Astrocyte (in vitro differentiated cells and primary cell): ENCODE results near the gene PDLIM5. TPM values are rescaled to one million over a fixed set of nuclear protein-coding genes. Genes with fewer than 3 reads are reported as not detected.

Experiments
- DNase-seq: peaks from one replicate; pipeline ENCODE4 v3.0.0-alpha.2; 2010; ENCODE audit warnings: low read depth
- FAIRE-seq: peaks from 2 replicates; lab custom pipeline; 2011; peaks lifted over from hg19 to GRCh38; lab: Jason Lieb, UNC
- H2AFZ ChIP-seq: 2 replicates; pipeline ENCODE4 v1.6.0; 2012; ENCODE audit warnings: low read depth, low read length, inconsistent platforms
- H3K27ac ChIP-seq: 2 replicates; pipeline ENCODE4 v1.5.1; 2011; ENCODE audit warnings: low read depth, low read length, inconsistent platforms
- H3K27me3 ChIP-seq: 2 replicates; pipeline ENCODE4 v1.6.0; 2011; ENCODE audit warnings: low read length, inconsistent platforms; ENCODE audit not compliant: insufficient read depth
- H3K36me3 ChIP-seq: 2 replicates; pipeline ENCODE4 v1.5.1; 2011; ENCODE audit warnings: low read length, inconsistent platforms; ENCODE audit not compliant: insufficient read depth
- H3K4me1 ChIP-seq: 2 replicates; pipeline ENCODE4 v1.5.1; 2011; ENCODE audit warnings: low read length, inconsistent platforms; ENCODE audit not compliant: insufficient read depth
- H3K4me2 ChIP-seq: 2 replicates; pipeline ENCODE4 v1.6.0; 2012; ENCODE audit warnings: low read length, inconsistent platforms
- H3K4me3 ChIP-seq: 2 replicates; pipeline ENCODE4 v1.5.1; 2011; ENCODE audit warnings: low read depth, mild to moderate bottlenecking, low read length, inconsistent platforms; ENCODE audit not compliant: insufficient read depth
- H3K79me2 ChIP-seq: 2 replicates; pipeline ENCODE4 v1.6.0; 2012; ENCODE audit warnings: mild to moderate bottlenecking, low read length, inconsistent platforms; ENCODE audit not compliant: insufficient read depth
- H3K9ac ChIP-seq: 2 replicates; pipeline ENCODE4 v1.6.0; 2012; ENCODE audit warnings: mild to moderate bottlenecking, low read length, inconsistent platforms
- H3K9me3 ChIP-seq: 2 replicates; pipeline ENCODE4 v1.5.1; 2012; ENCODE audit warnings: low read depth, mild to moderate bottlenecking, low read length, inconsistent platforms; ENCODE audit not compliant: insufficient read depth
- H4K20me1 ChIP-seq: 2 replicates; pipeline ENCODE4 v1.6.0; 2012; ENCODE audit warnings: low read length, inconsistent platforms; ENCODE audit not compliant: insufficient read depth
- H3K27ac Mint-ChIP-seq: one replicate; pipeline ENCODE4 v1.8.0; 2021; ENCODE audit warnings: mild to moderate bottlenecking, mixed read lengths; ENCODE audit not compliant: unreplicated experiment
- H3K27me3 Mint-ChIP-seq: one replicate; pipeline ENCODE4 v1.8.0; 2021; ENCODE audit warnings: low read depth, mixed read lengths; ENCODE audit not compliant: unreplicated experiment
- H3K36me3 Mint-ChIP-seq: one replicate; pipeline ENCODE4 v1.8.0; 2021; ENCODE audit warnings: low read depth, mixed read lengths; ENCODE audit not compliant: unreplicated experiment
- H3K4me1 Mint-ChIP-seq: one replicate; pipeline ENCODE4 v1.8.0; 2021; ENCODE audit warnings: low read depth, mixed read lengths; ENCODE audit not compliant: unreplicated experiment
- H3K4me3 Mint-ChIP-seq: one replicate; pipeline ENCODE4 v1.8.0; 2021; ENCODE audit warnings: mild to moderate bottlenecking, moderate library complexity, mixed read lengths; ENCODE audit not compliant: unreplicated experiment
- H3K9me3 Mint-ChIP-seq: one replicate; pipeline ENCODE4 v1.8.0; 2021; ENCODE audit warnings: mild to moderate bottlenecking, mixed read lengths; ENCODE audit not compliant: unreplicated experiment
- CTCF ChIP-seq: IDR thresholded peaks from 2 replicates; pipeline ENCODE4 v1.5.1; 2011; ENCODE audit warnings: low read depth, mild to moderate bottlenecking, inconsistent platforms, low read length, moderate library complexity; ENCODE audit not compliant: insufficient read depth
- EZH2 ChIP-seq: IDR thresholded peaks from 2 replicates; pipeline ENCODE4 v1.6.1; 2012; ENCODE audit warnings: mild to moderate bottlenecking, low read length, inconsistent platforms; ENCODE audit not compliant: insufficient read depth
- total RNA-seq: library from RNA; stranded (reverse); gene quantifications from 2 replicates; pipeline ENCODE4 v1.2.1, GENCODE V29; 2021

PDLIM5 gene
- total RNA-seq, 1 donor from 2014 or later: 181 TPM

GRCh38 chr4:94577136-94577535, 125.4 kb downstream of the PDLIM5 start:
- Mint-ChIP-seq H3K9me3 (no peaks in the 10 kb centered on the region), H3K4me1 (peaks cover 11% of the 10 kb centered on the region), H3K36me3 (peaks cover 2% of the 10 kb centered on the region), H3K4me3 (no peak overlapping the region), H3K27ac (no peak overlapping the region), H3K27me3 (no peaks in the 10 kb centered on the region)
- H3K4me2 ChIP-seq: peak overlapping the region; percentile 21
- H3K4me3 ChIP-seq: no peak overlapping the region
- H3K36me3 ChIP-seq: peaks cover 18% of the 10 kb centered on the region
- no peaks in the 10 kb centered on the region for H3K27me3 ChIP-seq
- no peaks in the 10 kb centered on the region for H3K9me3 ChIP-seq
- H3K4me1 ChIP-seq: peaks cover 36% of the 10 kb centered on the region
- TF ChIP-seq EZH2 (no peak), CTCF (no peak)
- no peak overlapping the region for H3K9ac ChIP-seq
- no peak overlapping the region for H2AFZ ChIP-seq
- DNase-seq: peak; percentile 85
- FAIRE-seq: no peak
- H3K27ac ChIP-seq: no peak overlapping the region
- peaks cover under 1% of the 10 kb centered on the region for H4K20me1 ChIP-seq
- peaks cover 41% of the 10 kb centered on the region for H3K79me2 ChIP-seq

- H3K9me3 ChIP-seq: no peaks in the 10 kb centered on the region
- H3K4me1 ChIP-seq: peaks cover 36% of the 10 kb centered on the region
- H3K27ac ChIP-seq: peak overlapping the region; percentile 11
- no peaks in the 10 kb centered on the region for H4K20me1 ChIP-seq
- H3K9ac ChIP-seq: no peak overlapping the region
- H3K79me2 ChIP-seq: peaks cover 31% of the 10 kb centered on the region
- H3K27me3 ChIP-seq: no peaks in the 10 kb centered on the region
- peaks cover 18% of the 10 kb centered on the region for H3K36me3 ChIP-seq
- no peak overlapping the region for H3K4me3 ChIP-seq
- no peaks in the 10 kb centered on the region for H3K27me3 Mint-ChIP-seq
- H3K36me3 Mint-ChIP-seq: peaks cover 2% of the 10 kb centered on the region
- no peak overlapping the region for H3K27ac Mint-ChIP-seq
- FAIRE-seq: no peak
- no peak overlapping the region for H2AFZ ChIP-seq
- H3K4me2 ChIP-seq: peak overlapping the region; percentile 4
- H3K9me3 Mint-ChIP-seq: no peaks in the 10 kb centered on the region
- TF ChIP-seq EZH2 (no peak), CTCF (no peak)
- no peak overlapping the region for H3K4me3 Mint-ChIP-seq
- DNase-seq: no peak
- peaks cover 6% of the 10 kb centered on the region for H3K4me1 Mint-ChIP-seq
These were observed 126.5 kb downstream of the PDLIM5 start for GRCh38 chr4:94578195-94578594.

- no peak for TF ChIP-seq CTCF
- no peak for TF ChIP-seq EZH2
- Histone ChIP-seq H3K4me3 (no peak overlapping the region), H3K4me2 (no peak overlapping the region), H3K79me2 (peaks cover 8% of the 10 kb centered on the region), H3K9ac (no peak overlapping the region), H3K9me3 (no peaks in the 10 kb centered on the region), H3K4me1 (peaks cover 14% of the 10 kb centered on the region), H3K27ac (no peak overlapping the region), H4K20me1 (no peaks in the 10 kb centered on the region), H3K36me3 (peaks cover 24% of the 10 kb centered on the region), H2AFZ (no peak overlapping the region), H3K27me3 (no peaks in the 10 kb centered on the region)
- Mint-ChIP-seq H3K27ac (no peak overlapping the region), H3K9me3 (no peaks in the 10 kb centered on the region), H3K4me1 (peaks cover 2% of the 10 kb centered on the region), H3K4me3 (no peak overlapping the region), H3K36me3 (peaks cover 4% of the 10 kb centered on the region), H3K27me3 (no peaks in the 10 kb centered on the region)
- no peak for DNase-seq
- no peak for FAIRE-seq
These were observed 130.0 kb downstream of the PDLIM5 start for GRCh38 chr4:94581766-94582165.
